CD14-positive monocyte (primary cell): ENCODE results near the gene SIX2. TPM values are rescaled to one million over a fixed set of nuclear protein-coding genes. Genes with fewer than 3 reads are reported as not detected.
"Not testable (repeated sequence)": the region's sequence is repeated elsewhere in the genome, so short reads cannot be mapped to it uniquely, and the experiment has no call there.

Experiments used
- DNase-seq, 3 donors: peaks; one replicate each; pipeline ENCODE4 v3.0.0-alpha.2; 2011 to 2022
- H2AFZ ChIP-seq: 2 replicates; pipeline ENCODE4 v1.6.0; 2012; ENCODE audit warnings: mild to moderate bottlenecking, low read depth, low read length, inconsistent platforms; ENCODE audit not compliant: insufficient read depth, poor library complexity, severe bottlenecking
- H3K27ac ChIP-seq, 2 donors: 1 replicate in 1 of 2; 2 replicates in 1 of 2; pipeline ENCODE4 v1.5.1; 2012 to 2013; ENCODE audit warnings: low read length in 2 of 2, control low read depth in 1 of 2, inconsistent platforms in 1 of 2, low read depth in 1 of 2, mild to moderate bottlenecking in 1 of 2
- H3K27me3 ChIP-seq, 2 donors: one replicate each; pipeline versions ENCODE4 v1.6.0 to v1.6.1; 2011 to 2013; ENCODE audit warnings: low read length in 2 of 2; ENCODE audit not compliant: control insufficient read depth in 2 of 2, insufficient read depth in 2 of 2
- H3K36me3 ChIP-seq, 2 donors: replicated peaks in 1 of 2; 1 replicate in 1 of 2; 2 replicates in 1 of 2; pipeline versions ENCODE4 v1.5.1 to v1.6.1; 2012 to 2013; ENCODE audit warnings: low read length in 2 of 2, control low read depth in 1 of 2, inconsistent platforms in 1 of 2, mild to moderate bottlenecking in 1 of 2; ENCODE audit not compliant: insufficient read depth in 2 of 2, control insufficient read depth in 1 of 2
- H3K4me1 ChIP-seq, 2 donors: 1 replicate in 1 of 2; 2 replicates in 1 of 2; pipeline versions ENCODE4 v1.5.1 to v1.6.1; 2012 to 2013; ENCODE audit warnings: low read length in 2 of 2, control low read depth in 1 of 2, inconsistent platforms in 1 of 2, mild to moderate bottlenecking in 1 of 2, moderate library complexity in 1 of 2; ENCODE audit not compliant: insufficient read depth in 2 of 2, control insufficient read depth in 1 of 2
- H3K4me2 ChIP-seq: replicated peaks from 2 replicates; pipeline ENCODE3; 2012; ENCODE audit warnings: low read length, moderate library complexity, mild to moderate bottlenecking; ENCODE audit not compliant: poor library complexity, severe bottlenecking; ENCODE audit errors: extremely low read depth
- H3K4me3 ChIP-seq, 3 experiments: fragments of 200-600 bp in 1 of 3; sonication (generic) in 1 of 3; replicated peaks in 1 of 3; 1 replicate in 2 of 3; 2 replicates in 1 of 3; pipeline ENCODE4 v1.5.1; 2011 to 2013; ENCODE audit warnings: low read length in 3 of 3, mild to moderate bottlenecking in 3 of 3, control low read depth in 2 of 3, low read depth in 2 of 3, inconsistent platforms in 1 of 3, moderate library complexity in 1 of 3
- H3K79me2 ChIP-seq: 2 replicates; pipeline ENCODE4 v1.6.0; 2012; ENCODE audit warnings: mild to moderate bottlenecking, control low read depth, inconsistent platforms, low read length, moderate library complexity; ENCODE audit not compliant: insufficient read depth
- H3K9ac ChIP-seq: 2 replicates; pipeline ENCODE4 v1.6.0; 2017; ENCODE audit warnings: low read length, mild to moderate bottlenecking; ENCODE audit not compliant: insufficient read depth, poor library complexity, severe bottlenecking
- H3K9me3 ChIP-seq, 2 donors: replicated peaks in 1 of 2; 1 replicate in 1 of 2; 2 replicates in 1 of 2; pipeline versions ENCODE4 v1.5.1 to v1.6.1; 2012 to 2013; ENCODE audit warnings: low read length in 2 of 2, control low read depth in 1 of 2; ENCODE audit not compliant: control insufficient read depth in 1 of 2, insufficient read depth in 1 of 2
- H4K20me1 ChIP-seq: 2 replicates; pipeline ENCODE4 v1.6.0; 2012; ENCODE audit warnings: mild to moderate bottlenecking, low read length, control low read depth, moderate library complexity; ENCODE audit not compliant: insufficient read depth
- H3K27ac Mint-ChIP-seq, 7 donors: one replicate each; pipeline ENCODE4 v1.8.0; 2020; ENCODE audit warnings: mild to moderate bottlenecking in 7 of 7, mixed read lengths in 7 of 7, moderate library complexity in 6 of 7, inconsistent platforms in 2 of 7
- H3K27me3 Mint-ChIP-seq, 3 donors: one replicate each; pipeline ENCODE4 v1.8.0; 2021 to 2022; ENCODE audit warnings: low read depth in 3 of 3, mild to moderate bottlenecking in 3 of 3, mixed read lengths in 3 of 3, moderate library complexity in 3 of 3, inconsistent platforms in 1 of 3
- H3K36me3 Mint-ChIP-seq, 2 donors: one replicate each; pipeline ENCODE4 v1.8.0; 2020; ENCODE audit warnings: mixed read lengths in 2 of 2, inconsistent platforms in 1 of 2, mild to moderate bottlenecking in 1 of 2
- H3K4me1 Mint-ChIP-seq: one replicate; pipeline ENCODE4 v1.8.0; 2020; ENCODE audit warnings: mild to moderate bottlenecking, mixed read lengths
- H3K4me3 Mint-ChIP-seq, 2 donors: one replicate each; pipeline ENCODE4 v1.8.0; 2020; ENCODE audit warnings: mild to moderate bottlenecking in 2 of 2, mixed read lengths in 2 of 2, moderate library complexity in 1 of 2
- H3K9me3 Mint-ChIP-seq, 7 donors: one replicate each; pipeline ENCODE4 v1.8.0; 2020 to 2022; ENCODE audit warnings: mixed read lengths in 7 of 7, mild to moderate bottlenecking in 6 of 7, moderate library complexity in 6 of 7, inconsistent platforms in 2 of 7
- WGBS: methylation state at CpG from one replicate; pipeline ENCODE4 v1.1.5; 2013; ENCODE audit warnings: missing lambda C conversion rate; ENCODE audit not compliant: insufficient coverage; 5-methylcytosine and 5-hydroxymethylcytosine counted together
- intact Hi-C, 2 donors: fragments of 100-400 bp; cut with micrococcal nuclease; formaldehyde crosslinking; loops; one replicate each; pipeline versions ENCODE4 v1.15.0 to v1.15.1; 2023
- polyA plus RNA-seq, 3 donors: library from polyadenylated mRNA; depleted of rRNA in 1 of 3; unstranded in 2 of 3; stranded (reverse) in 1 of 3; fragments of 300-500 nt in 2 of 3; fragments of >200 nt in 1 of 3; fragmentation: Illumina TruSeq in 2 of 3; gene quantifications; 1 replicate in 2 of 3; 2 replicates in 1 of 3; pipeline ENCODE4 v1.2.3, GENCODE V29; 2012 to 2021
- TF ChIP-seq, protein P1 (sequence below): fragments of 200-600 bp; IDR thresholded peaks from one replicate; pipeline ENCODE4 v1.8.0; 2022; ENCODE audit warnings: antibody characterized with exemption, mild to moderate bottlenecking

The SIX2 gene
- polyA plus RNA-seq, 3 donors, result not detected

DNA sequence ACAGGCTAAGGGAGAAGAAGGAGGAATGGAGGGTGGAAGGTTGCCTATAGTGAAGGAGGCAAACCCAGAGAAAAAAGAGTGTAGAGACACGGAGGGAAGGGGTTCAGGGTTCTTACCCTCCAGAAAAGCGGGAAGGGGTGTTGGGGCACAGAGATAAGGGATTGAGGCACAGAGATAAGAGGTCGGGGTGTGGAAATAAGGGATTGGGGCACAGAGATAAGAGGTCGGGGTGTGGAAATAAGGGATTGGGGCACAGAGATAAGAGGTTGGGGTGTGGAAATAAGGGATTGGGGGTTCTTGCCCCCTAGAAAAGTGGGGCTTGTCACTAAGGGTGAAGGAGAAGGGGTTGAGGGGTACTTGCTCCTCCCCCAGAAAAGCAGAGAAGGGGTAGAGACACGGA is 29.6 kb upstream of the SIX2 start:
- H3K27me3 ChIP-seq, H3K4me1 Mint-ChIP-seq, H3K9me3 Mint-ChIP-seq, DNase-seq, H3K36me3 ChIP-seq, H2AFZ ChIP-seq, intact Hi-C loops, H3K79me2 ChIP-seq, H3K4me2 ChIP-seq, H3K4me3 ChIP-seq, H3K36me3 Mint-ChIP-seq, H3K9me3 ChIP-seq, H3K27ac Mint-ChIP-seq, H3K9ac ChIP-seq, H3K4me3 Mint-ChIP-seq, H3K27ac ChIP-seq, H4K20me1 ChIP-seq, H3K4me1 ChIP-seq: not testable (repeated sequence)
- peaks cover 5 to 16% (median 8%) of the 10 kb centered on the region in 3 donors for H3K27me3 Mint-ChIP-seq
- 91% methylated on average over 3 of the region's 5 CpGs for WGBS

DNA sequence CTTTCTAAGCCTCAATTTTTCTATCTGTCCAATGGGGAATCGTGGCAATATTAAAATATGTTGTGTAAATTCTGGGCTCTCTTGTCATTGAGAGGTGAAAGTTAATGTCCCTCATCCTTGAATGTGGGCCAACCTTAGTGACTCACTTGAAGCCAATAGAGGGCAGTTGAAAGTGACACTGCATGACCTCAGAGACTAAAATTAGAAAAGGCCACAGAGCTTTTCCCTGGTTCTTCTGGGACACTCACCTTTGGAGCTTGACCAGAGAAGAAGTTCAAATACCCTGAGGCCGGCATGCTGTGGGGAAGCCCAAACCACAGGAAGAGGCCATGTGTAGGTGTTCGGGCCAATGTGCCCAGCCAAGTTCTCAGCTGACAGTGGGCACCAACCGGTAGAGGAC is 24.1 kb upstream of the SIX2 start:
- H3K27ac Mint-ChIP-seq, result no peak overlapping the region

More for the DNA sequence above, 24.1 kb upstream of the SIX2 start:
- Histone ChIP-seq H3K9me3 (no peaks in the 10 kb centered on the region), H3K4me2 (no peak overlapping the region), H3K4me3 (no peak overlapping the region), H3K36me3 (no peaks in the 10 kb centered on the region), H4K20me1 (no peaks in the 10 kb centered on the region), H3K9ac (no peak overlapping the region), H3K4me1 (no peaks in the 10 kb centered on the region), H3K27me3 (no peaks in the 10 kb centered on the region), H3K27ac (no peak overlapping the region), H2AFZ (no peak overlapping the region), H3K79me2 (no peaks in the 10 kb centered on the region)
- Mint-ChIP-seq H3K27me3 (peaks cover 7 to 17% (median 11%) of the 10 kb centered on the region in 3 donors), H3K36me3 (no peaks in the 10 kb centered on the region), H3K9me3 (peaks cover 0 to 7% (median 0%) of the 10 kb centered on the region in 7 donors), H3K4me1 (no peaks in the 10 kb centered on the region), H3K4me3 (no peak overlapping the region)
- TF ChIP-seq, protein P1, sequence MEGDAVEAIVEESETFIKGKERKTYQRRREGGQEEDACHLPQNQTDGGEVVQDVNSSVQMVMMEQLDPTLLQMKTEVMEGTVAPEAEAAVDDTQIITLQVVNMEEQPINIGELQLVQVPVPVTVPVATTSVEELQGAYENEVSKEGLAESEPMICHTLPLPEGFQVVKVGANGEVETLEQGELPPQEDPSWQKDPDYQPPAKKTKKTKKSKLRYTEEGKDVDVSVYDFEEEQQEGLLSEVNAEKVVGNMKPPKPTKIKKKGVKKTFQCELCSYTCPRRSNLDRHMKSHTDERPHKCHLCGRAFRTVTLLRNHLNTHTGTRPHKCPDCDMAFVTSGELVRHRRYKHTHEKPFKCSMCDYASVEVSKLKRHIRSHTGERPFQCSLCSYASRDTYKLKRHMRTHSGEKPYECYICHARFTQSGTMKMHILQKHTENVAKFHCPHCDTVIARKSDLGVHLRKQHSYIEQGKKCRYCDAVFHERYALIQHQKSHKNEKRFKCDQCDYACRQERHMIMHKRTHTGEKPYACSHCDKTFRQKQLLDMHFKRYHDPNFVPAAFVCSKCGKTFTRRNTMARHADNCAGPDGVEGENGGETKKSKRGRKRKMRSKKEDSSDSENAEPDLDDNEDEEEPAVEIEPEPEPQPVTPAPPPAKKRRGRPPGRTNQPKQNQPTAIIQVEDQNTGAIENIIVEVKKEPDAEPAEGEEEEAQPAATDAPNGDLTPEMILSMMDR, result no peak
- 57% methylated on average over 2 of the region's 4 CpGs for WGBS
- DNase-seq, result no peak
- intact Hi-C loops, result no loop called here
